AG04449 (cell line): ENCODE measurements around the gene SNORC.
"Not testable (repeated sequence)": the region's sequence is repeated elsewhere in the genome, so short reads cannot be mapped to it uniquely, and the experiment has no call there.

Experiments
- CTCF ChIA-PET: fragments of 350-600 bp; formaldehyde crosslinking; extraction: SDS; loops from one replicate; lab custom pipeline; 2021; ENCODE audit warnings: antibody characterized with exemption; lab: Yijun Ruan, JAX
- POLR2A ChIA-PET: fragments of 400-600, 350-600 bp; formaldehyde crosslinking; extraction: SDS; loops from one replicate; lab custom pipeline; 2020; ENCODE audit warnings: antibody characterized with exemption, inconsistent platforms; lab: Yijun Ruan, JAX
- DNase-seq: peaks from one replicate; pipeline ENCODE4 v3.0.0-alpha.2; 2010; ENCODE audit warnings: low read depth, low spot score
- H3K4me3 ChIP-seq: 2 replicates; pipeline ENCODE4 v1.5.1; 2011; ENCODE audit warnings: low read depth, mild to moderate bottlenecking, control low read depth, low read length
- CTCF ChIP-seq: IDR thresholded peaks from one replicate; pipeline ENCODE4 v1.5.1; 2011; ENCODE audit warnings: mild to moderate bottlenecking, moderate library complexity, low read length, control low read depth, inconsistent platforms; ENCODE audit not compliant: insufficient read depth; ENCODE audit errors: missing control alignments

SNORC gene

GRCh38 chr2:232838406-232838874 is 31.6 kb upstream of the SNORC start:
- DNase-seq = no peak
- POLR2A ChIA-PET = no interaction called here
- H3K4me3 ChIP-seq = no peak overlapping the region
- TF ChIP-seq CTCF = no peak
- CTCF ChIA-PET = interaction anchor here (1.1 to 6.4 kb wide), 4 partner anchors 13 to 412 kb away, joined by 3 to 33 read pairs (median 8); no protein-coding TSS in a partner anchor

- no peak for DNase-seq
- POLR2A ChIA-PET = no interaction called here
- CTCF ChIA-PET = interaction anchor here (1.1 to 6.4 kb wide), 2 partner anchors 14 to 411 kb away, joined by 3 to 33 read pairs; no protein-coding TSS in a partner anchor
- no peak overlapping the region for H3K4me3 ChIP-seq
- no peak for TF ChIP-seq CTCF
Measured at GRCh38 chr2:232839411-232840079, 30.5 kb upstream of the SNORC start.

GRCh38 chr2:232842689-232843088 is 27.4 kb upstream of the SNORC start:
- no peak overlapping the region for H3K4me3 ChIP-seq
- no peak for TF ChIP-seq CTCF
- ChIA-PET POLR2A (no interaction called here), CTCF (interaction anchor here (0.6 to 6.4 kb wide), 5 partner anchors 9 to 232 kb away, joined by 3 to 33 read pairs (median 4); no protein-coding TSS in a partner anchor)
- DNase-seq = no peak

- DNase-seq = no peak
Measured at GRCh38 chr2:232843834-232844233, 26.2 kb upstream of the SNORC start.

GRCh38 chr2:232846055-232846454 is 24.0 kb upstream of the SNORC start:
- ChIA-PET POLR2A (no interaction called here), CTCF (interaction anchor here (1.0 to 1.2 kb wide), 2 partner anchors 207 to 406 kb away, joined by 3 to 6 read pairs; partner anchors contain the start of gene ATG16L1)
- H3K4me3 ChIP-seq = no peak overlapping the region
- no peak for DNase-seq
- no peak for TF ChIP-seq CTCF

More at GRCh38 chr2:232843834-232844233, 26.2 kb upstream of the SNORC start:
- ChIA-PET POLR2A (interaction anchor here (0.6 kb wide), 1 partner anchor 13 kb away, joined by 5 read pairs; no protein-coding TSS in a partner anchor), CTCF (interaction anchor here (3.1 to 6.4 kb wide), 2 partner anchors 9 to 210 kb away, joined by 18 to 33 read pairs; no protein-coding TSS in a partner anchor)
- H3K4me3 ChIP-seq = no peak overlapping the region
- TF ChIP-seq CTCF = peak; percentile 6

GRCh38 chr2:232850039-232850438 is 20.0 kb upstream of the SNORC start:
- POLR2A ChIA-PET = no interaction called here

GRCh38 chr2:232852081-232852480 is 18.0 kb upstream of the SNORC start:
- POLR2A ChIA-PET, H3K4me3 ChIP-seq, DNase-seq: not testable (repeated sequence)
- CTCF ChIA-PET = interaction anchor here (0.9 to 10.9 kb wide), 18 partner anchors 10 to 592 kb away, joined by 3 to 168 read pairs (median 5); partner anchors contain the start of genes ATG16L1 and INPP5D

More at GRCh38 chr2:232850039-232850438, 20.0 kb upstream of the SNORC start:
- DNase-seq = no peak
- CTCF ChIA-PET = interaction anchor here (0.6 to 2.1 kb wide), 3 partner anchors 204 to 403 kb away, joined by 3 to 24 read pairs (median 4); partner anchors contain the start of gene ATG16L1
- TF ChIP-seq CTCF = no peak
- H3K4me3 ChIP-seq = no peak overlapping the region
